ENCODE measurements around the gene CNTN1.
"Not testable (repeated sequence)": the region's sequence is repeated elsewhere in the genome, so short reads cannot be mapped to it uniquely, and the experiment has no call there.

Gene CNTN1

GRCh38 chr12:40701756-40702155, 9.5 kb downstream of the CNTN1 start:
- no peak for DNase-seq

- DNase-seq = no peak
Observed at GRCh38 chr12:40711121-40711520, 18.9 kb downstream of the CNTN1 start.

DNA sequence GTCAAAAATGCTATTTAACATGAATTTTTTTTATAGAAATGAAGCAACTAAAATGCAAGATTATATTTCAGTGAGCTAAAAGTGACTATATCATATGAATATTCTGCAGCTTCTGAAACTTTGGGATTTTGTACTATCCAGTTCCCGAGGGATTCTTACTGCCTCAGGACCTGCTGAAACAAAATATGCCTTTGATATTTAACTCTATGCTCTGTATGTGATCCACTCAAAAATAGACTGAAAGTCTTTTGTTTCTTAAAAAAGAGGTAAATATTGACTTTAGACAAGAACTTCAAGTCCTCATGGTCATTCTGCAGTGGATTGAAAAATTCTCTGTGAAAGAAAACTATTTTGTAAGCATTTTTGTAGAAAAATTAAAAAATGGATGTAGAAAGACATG, 22.4 kb downstream of the CNTN1 start:
- DNase-seq = no peak

DNA sequence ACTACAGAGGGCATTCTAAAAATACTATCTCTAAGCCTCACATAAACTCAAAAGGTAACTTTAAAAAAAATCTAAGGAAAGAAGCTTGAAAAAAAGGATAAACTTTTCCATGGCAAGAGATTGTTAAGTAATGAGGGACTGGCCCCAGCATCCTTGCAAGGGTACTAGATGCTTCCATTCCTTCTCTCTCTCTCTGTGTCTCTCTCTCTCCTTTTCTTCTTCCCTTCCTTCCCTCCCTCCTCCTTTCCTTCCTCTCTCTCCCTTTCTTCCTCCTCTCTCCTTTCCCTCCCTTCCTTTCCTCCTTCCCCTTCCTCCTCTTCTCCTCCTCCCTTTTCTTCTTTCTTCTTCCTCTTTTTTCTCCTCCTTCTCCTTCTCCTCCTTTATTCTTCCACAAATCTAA, 23.8 kb downstream of the CNTN1 start:
- no peak for DNase-seq

DNA sequence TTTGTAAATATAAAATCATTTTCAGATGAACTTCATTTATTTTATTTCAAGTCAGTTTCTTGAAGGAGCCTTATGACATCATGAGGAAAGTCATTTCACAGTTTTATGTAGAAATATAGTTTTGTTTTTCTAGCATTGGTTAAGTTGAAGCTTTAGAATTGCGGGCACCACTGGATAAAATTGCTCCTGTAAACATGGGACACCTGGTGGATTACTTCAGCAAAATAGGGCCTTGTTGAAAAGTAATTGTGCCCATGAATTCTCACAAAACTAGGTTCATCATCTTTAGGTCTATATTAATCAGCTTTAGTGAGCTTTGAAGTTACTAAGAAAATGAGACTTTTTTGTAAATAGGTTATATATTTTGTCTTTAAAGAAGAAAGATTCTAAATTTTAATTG, 25.3 kb downstream of the CNTN1 start:
- DNase-seq = no peak

- no peak for DNase-seq
Observed at GRCh38 chr12:40718878-40719372, 26.7 kb downstream of the CNTN1 start.

DNA sequence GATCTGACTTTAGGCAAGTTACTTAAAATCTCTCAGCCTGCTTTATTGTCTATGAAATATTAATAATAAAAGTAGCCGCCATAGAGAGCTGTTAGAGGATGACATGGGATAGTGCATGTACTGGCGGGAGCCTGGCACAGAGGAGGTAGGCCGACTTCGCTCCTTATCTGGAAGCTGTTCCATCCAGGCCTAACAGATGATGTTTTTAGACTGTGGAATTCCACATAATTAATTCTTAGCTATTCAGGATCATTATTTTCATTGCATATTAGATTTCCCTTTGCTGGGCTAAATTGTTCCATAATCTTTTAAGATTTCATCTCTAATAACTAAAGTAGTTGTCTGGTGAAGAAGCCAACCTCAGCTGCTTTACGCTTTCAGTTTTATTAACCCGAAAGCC, 30.8 kb downstream of the CNTN1 start:
- DNase-seq = no peak

- DNase-seq = no peak
Observed at GRCh38 chr12:40726366-40726765, 34.1 kb downstream of the CNTN1 start.

- no peak for DNase-seq
Observed at GRCh38 chr12:40727774-40728483, 35.7 kb downstream of the CNTN1 start.

GRCh38 chr12:40730281-40730680, 38.0 kb downstream of the CNTN1 start:
- DNase-seq = no peak

DNA sequence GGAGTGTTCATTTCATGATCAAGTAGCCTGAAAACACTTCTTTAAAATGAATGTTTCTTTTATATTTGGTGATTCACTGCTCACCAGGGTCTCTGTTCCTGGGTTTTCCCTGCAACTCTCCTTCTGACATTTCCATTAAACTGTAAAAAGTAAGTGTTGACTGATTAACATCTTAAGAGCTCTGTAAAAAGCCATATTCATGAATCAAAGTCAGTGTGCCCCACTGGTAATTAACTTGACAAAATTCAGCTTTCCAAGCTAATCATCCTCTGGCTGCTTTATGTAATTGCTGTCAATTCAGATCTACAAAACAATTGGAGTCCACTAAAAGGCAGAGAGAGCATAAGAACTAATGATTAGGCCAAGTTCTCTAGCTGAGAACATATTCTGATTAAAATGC, 41.6 kb downstream of the CNTN1 start:
- no peak for DNase-seq

DNA sequence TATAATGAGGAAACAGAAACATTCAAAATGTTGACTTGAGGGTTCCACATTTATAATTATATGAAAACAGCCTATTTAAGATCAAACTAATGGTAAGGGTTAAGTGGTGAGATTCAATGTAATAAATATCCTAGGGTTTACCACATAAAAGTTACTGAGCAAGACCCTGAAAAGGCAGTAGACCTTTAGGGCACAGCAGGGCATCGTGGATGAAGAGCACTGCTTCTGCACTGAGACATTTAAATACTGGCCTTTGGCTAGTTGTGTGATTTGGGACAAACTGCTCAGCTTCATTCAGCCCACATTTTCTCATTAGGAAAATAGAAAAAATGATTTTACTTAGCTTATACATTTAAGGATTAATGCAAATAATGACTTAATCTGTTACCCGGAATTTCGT, 42.0 kb downstream of the CNTN1 start:
- DNase-seq = no peak

DNA sequence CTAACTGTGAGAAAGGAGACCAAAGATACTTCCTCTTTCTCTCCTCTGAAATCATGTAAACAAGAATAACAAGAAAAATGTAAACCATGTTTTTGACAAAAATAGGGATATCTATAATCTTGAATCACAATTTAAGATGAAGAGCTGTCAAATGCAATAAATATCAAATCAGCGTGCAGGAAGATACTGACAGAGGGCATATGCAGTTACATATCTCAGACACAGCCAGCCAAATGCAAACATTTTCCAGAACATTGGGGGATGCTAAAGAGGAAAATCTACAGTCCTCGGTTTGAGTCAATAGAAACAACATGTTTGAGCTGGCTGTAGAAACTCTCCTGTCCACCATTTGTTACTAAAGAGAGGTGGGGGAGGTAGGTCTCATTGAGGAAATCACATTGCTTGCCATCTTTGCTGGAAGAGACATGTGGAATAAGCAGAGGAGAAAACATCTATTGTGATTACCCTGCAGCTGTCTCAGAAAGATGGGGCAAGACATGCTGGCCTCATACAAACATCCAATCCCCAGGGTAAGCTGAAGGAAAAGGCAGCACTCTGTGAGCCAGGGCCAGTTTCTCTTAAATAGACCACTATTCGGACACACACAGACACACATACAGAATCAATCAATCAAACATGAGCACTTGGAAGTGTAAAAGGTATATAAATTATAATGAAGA, 43.5 kb downstream of the CNTN1 start:
- DNase-seq = no peak

- not testable (repeated sequence) for DNase-seq
Observed at GRCh38 chr12:40737416-40737815, 45.2 kb downstream of the CNTN1 start.

- DNase-seq = no peak
Observed at GRCh38 chr12:40738856-40739255, 46.6 kb downstream of the CNTN1 start.

- DNase-seq = no peak
Observed at GRCh38 chr12:40742041-40742440, 49.8 kb downstream of the CNTN1 start.

- DNase-seq = no peak
Observed at GRCh38 chr12:40745386-40745785, 53.1 kb downstream of the CNTN1 start.

DNA sequence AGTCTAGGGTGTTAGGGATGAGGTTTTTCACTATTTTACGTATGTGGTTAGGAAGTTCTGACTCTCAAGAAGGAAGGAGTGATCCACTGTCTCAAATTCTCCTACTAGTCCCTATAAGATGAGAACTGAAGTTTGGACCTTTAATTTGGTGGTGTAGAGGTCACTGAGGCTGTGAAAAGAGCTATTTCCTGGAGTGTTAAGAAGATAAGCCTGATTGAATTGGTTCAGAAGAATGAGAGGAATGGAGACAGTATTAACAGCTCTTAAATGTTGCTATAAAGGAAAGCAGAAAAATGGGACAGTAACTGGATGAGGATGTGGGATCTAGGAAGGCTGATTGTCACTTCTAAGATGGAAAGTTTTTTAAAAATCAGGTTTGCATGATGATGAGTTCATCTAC, 57.6 kb downstream of the CNTN1 start:
- DNase-seq = no peak

DNA sequence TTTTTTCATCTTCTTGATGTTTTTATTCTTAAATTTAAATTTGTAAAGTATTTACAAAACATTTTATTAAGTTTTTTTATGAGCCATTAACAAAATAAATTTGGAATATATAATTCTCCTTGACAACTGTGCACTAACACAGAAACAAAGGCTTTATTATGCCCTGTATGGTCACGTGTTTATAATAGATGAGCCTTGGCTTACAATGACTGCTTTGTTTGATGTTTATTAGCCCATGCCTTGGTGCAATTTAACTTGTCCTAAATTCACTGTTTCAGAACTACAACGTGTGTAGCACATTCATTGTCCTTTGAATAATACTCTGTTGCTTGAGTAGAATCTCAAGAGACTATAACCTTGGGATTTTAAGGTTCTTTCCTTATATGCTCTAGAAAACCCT, 59.8 kb downstream of the CNTN1 start:
- DNase-seq = no peak

DNA sequence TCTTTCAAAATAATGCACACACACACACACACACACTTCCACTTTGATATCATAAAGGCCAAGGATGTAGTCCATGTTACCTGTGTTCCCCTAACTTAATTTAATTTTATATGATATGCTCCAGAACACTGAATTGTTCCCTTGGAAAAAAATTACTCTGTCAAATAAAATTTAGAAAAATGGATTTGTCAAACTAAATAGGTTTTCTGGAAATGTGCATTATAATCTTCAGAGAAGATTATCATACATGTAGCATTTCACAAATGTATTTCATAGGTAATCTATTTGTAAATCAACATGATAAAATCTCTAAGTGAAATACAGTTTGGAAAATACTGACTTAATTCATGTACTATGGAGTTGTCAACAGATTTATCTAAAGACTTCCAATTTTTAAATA, 68.6 kb downstream of the CNTN1 start:
- DNase-seq = no peak

GRCh38 chr12:40762072-40762471, 69.8 kb downstream of the CNTN1 start:
- DNase-seq = no peak

- DNase-seq = no peak
Observed at GRCh38 chr12:40768125-40768864, 76.1 kb downstream of the CNTN1 start.

DNA sequence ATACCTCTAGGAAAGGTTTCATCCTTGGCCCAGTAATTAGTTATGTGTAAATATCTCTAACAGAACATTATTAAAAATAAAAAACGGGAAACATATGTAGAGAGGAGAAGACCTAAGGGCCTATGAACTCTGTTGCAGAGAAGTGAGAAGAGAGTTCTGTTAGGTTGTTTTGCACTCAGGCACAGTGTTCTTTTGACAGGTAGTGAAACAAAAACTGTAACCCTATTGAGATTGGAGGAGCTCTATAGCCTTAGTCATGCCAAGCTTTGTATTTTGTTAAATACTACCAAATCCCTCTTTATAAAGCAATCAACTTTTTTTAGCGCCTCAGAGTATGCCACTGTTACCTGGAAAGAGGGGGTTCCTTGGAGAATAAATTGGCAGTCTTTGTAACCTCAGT, 77.6 kb downstream of the CNTN1 start:
- no peak for DNase-seq

- DNase-seq = no peak
Observed at GRCh38 chr12:40770781-40771180, 78.5 kb downstream of the CNTN1 start.
